ENCODE measurements around the gene ZBTB38. TPM values are rescaled to one million over a fixed set of nuclear protein-coding genes. Genes with fewer than 3 reads are reported as not detected.
A peak's percentile ranks its signal among the peaks of the same experiment; 100 is the strongest.

ZBTB38 gene
- total and polyA plus RNA-seq, 2 experiments from 2014 or later = 8.7 to 11.5 TPM

DNA sequence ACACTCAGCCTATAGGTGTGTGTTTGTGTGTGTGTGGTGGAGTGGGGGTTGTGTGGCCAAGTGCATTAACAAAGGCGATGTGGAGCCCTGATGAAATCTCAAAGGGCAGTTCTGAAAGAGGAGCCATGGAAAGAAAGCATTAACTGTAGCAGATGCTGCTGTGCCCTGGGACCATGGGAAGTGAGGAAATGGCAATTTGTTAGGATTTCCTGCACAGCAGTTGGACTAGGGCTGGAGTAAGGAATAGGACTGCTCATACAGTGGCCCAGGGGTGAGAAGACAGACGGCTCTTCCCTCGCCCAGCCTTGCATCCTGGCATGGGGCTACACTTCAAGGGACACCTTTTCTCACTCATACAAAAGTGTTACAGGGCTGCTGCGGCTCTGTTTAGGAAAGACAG lies 12.3 kb upstream of the ZBTB38 start:
- H3K36me3 ChIP-seq (ENCODE audit: insufficient read depth) = no peaks in the 10 kb centered on the region
- no peak for DNase-seq (ENCODE audit: low spot score)
- no peak overlapping the region for H3K4me3 ChIP-seq
- no peaks in the 10 kb centered on the region for H4K20me1 ChIP-seq (replicated peaks; ENCODE audit: insufficient read depth)
- no peaks in the 10 kb centered on the region for H3F3A ChIP-seq (replicated peaks; ENCODE audit: low read depth)
- 0 out of 2 replicates have a peak, but pooled peaks cover 6% of the 10 kb centered on the region for H3K9me2 ChIP-seq (ENCODE audit: insufficient read depth)
- H3K27ac ChIP-seq (ENCODE audit: low read depth) = no peak overlapping the region
- peaks cover 2% of the 10 kb centered on the region; the same call in 2 of the 3 replicates for H3K4me1 Mint-ChIP-seq
- no peak overlapping the region for H3K4me2 ChIP-seq
- no peaks in the 10 kb centered on the region for H3K4me1 ChIP-seq (ENCODE audit: insufficient read depth)
- no peaks in the 10 kb centered on the region for H3K36me3 Mint-ChIP-seq (ENCODE audit: low read depth)
- no peaks in the 10 kb centered on the region for H3K79me2 ChIP-seq (replicated peaks; ENCODE audit: insufficient read depth)
- no peak for TF ChIP-seq ZNF331 (CRISPR knock-in tag; IDR thresholded peaks at IDR 0.05; ENCODE audit: low read depth)
- TF ChIP-seq NANOG (IDR thresholded peaks at IDR 0.05; ENCODE audit: borderline replicate concordance) = no peak
- no peak for TF ChIP-seq POLR2AphosphoS5 (IDR thresholded peaks at IDR 0.05; ENCODE audit: low read depth)
- TF ChIP-seq, protein P1, sequence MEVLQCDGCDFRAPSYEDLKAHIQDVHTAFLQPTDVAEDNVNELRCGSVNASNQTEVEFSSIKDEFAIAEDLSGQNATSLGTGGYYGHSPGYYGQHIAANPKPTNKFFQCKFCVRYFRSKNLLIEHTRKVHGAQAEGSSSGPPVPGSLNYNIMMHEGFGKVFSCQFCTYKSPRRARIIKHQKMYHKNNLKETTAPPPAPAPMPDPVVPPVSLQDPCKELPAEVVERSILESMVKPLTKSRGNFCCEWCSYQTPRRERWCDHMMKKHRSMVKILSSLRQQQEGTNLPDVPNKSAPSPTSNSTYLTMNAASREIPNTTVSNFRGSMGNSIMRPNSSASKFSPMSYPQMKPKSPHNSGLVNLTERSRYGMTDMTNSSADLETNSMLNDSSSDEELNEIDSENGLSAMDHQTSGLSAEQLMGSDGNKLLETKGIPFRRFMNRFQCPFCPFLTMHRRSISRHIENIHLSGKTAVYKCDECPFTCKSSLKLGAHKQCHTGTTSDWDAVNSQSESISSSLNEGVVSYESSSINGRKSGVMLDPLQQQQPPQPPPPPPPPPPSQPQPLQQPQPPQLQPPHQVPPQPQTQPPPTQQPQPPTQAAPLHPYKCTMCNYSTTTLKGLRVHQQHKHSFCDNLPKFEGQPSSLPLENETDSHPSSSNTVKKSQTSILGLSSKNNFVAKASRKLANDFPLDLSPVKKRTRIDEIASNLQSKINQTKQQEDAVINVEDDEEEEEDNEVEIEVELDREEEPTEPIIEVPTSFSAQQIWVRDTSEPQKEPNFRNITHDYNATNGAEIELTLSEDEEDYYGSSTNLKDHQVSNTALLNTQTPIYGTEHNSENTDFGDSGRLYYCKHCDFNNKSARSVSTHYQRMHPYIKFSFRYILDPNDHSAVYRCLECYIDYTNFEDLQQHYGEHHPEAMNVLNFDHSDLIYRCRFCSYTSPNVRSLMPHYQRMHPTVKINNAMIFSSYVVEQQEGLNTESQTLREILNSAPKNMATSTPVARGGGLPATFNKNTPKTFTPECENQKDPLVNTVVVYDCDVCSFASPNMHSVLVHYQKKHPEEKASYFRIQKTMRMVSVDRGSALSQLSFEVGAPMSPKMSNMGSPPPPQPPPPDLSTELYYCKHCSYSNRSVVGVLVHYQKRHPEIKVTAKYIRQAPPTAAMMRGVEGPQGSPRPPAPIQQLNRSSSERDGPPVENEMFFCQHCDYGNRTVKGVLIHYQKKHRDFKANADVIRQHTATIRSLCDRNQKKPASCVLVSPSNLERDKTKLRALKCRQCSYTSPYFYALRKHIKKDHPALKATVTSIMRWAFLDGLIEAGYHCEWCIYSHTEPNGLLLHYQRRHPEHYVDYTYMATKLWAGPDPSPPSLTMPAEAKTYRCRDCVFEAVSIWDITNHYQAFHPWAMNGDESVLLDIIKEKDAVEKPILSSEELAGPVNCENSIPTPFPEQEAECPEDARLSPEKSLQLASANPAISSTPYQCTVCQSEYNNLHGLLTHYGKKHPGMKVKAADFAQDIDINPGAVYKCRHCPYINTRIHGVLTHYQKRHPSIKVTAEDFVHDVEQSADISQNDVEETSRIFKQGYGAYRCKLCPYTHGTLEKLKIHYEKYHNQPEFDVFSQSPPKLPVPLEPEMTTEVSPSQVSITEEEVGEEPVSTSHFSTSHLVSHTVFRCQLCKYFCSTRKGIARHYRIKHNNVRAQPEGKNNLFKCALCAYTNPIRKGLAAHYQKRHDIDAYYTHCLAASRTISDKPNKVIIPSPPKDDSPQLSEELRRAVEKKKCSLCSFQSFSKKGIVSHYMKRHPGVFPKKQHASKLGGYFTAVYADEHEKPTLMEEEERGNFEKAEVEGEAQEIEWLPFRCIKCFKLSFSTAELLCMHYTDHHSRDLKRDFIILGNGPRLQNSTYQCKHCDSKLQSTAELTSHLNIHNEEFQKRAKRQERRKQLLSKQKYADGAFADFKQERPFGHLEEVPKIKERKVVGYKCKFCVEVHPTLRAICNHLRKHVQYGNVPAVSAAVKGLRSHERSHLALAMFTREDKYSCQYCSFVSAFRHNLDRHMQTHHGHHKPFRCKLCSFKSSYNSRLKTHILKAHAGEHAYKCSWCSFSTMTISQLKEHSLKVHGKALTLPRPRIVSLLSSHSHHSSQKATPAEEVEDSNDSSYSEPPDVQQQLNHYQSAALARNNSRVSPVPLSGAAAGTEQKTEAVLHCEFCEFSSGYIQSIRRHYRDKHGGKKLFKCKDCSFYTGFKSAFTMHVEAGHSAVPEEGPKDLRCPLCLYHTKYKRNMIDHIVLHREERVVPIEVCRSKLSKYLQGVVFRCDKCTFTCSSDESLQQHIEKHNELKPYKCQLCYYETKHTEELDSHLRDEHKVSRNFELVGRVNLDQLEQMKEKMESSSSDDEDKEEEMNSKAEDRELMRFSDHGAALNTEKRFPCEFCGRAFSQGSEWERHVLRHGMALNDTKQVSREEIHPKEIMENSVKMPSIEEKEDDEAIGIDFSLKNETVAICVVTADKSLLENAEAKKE (CRISPR knock-in tag; IDR thresholded peaks at IDR 0.05) = no peak
- TF ChIP-seq, protein P2, sequence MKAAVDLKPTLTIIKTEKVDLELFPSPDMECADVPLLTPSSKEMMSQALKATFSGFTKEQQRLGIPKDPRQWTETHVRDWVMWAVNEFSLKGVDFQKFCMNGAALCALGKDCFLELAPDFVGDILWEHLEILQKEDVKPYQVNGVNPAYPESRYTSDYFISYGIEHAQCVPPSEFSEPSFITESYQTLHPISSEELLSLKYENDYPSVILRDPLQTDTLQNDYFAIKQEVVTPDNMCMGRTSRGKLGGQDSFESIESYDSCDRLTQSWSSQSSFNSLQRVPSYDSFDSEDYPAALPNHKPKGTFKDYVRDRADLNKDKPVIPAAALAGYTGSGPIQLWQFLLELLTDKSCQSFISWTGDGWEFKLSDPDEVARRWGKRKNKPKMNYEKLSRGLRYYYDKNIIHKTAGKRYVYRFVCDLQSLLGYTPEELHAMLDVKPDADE (IDR thresholded peaks at IDR 0.05) = no peak
- no peak for TF ChIP-seq STAT1 (IDR thresholded peaks at IDR 0.05; ENCODE audit: unreplicated experiment)
- no peak for TF ChIP-seq ZNF114 (CRISPR knock-in tag; IDR thresholded peaks at IDR 0.05)
- TF ChIP-seq JUNB (IDR thresholded peaks at IDR 0.05; ENCODE audit: unreplicated experiment) = no peak
- TF ChIP-seq EZH2phosphoT487 (IDR thresholded peaks at IDR 0.05; ENCODE audit: unreplicated experiment) = no peak
- no peak for TF ChIP-seq CREB1 (CRISPR knock-in tag; IDR thresholded peaks at IDR 0.05; ENCODE audit: low read depth)
- TF ChIP-seq, protein P3, sequence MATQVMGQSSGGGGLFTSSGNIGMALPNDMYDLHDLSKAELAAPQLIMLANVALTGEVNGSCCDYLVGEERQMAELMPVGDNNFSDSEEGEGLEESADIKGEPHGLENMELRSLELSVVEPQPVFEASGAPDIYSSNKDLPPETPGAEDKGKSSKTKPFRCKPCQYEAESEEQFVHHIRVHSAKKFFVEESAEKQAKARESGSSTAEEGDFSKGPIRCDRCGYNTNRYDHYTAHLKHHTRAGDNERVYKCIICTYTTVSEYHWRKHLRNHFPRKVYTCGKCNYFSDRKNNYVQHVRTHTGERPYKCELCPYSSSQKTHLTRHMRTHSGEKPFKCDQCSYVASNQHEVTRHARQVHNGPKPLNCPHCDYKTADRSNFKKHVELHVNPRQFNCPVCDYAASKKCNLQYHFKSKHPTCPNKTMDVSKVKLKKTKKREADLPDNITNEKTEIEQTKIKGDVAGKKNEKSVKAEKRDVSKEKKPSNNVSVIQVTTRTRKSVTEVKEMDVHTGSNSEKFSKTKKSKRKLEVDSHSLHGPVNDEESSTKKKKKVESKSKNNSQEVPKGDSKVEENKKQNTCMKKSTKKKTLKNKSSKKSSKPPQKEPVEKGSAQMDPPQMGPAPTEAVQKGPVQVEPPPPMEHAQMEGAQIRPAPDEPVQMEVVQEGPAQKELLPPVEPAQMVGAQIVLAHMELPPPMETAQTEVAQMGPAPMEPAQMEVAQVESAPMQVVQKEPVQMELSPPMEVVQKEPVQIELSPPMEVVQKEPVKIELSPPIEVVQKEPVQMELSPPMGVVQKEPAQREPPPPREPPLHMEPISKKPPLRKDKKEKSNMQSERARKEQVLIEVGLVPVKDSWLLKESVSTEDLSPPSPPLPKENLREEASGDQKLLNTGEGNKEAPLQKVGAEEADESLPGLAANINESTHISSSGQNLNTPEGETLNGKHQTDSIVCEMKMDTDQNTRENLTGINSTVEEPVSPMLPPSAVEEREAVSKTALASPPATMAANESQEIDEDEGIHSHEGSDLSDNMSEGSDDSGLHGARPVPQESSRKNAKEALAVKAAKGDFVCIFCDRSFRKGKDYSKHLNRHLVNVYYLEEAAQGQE (IDR thresholded peaks at IDR 0.05; ENCODE audit: unreplicated experiment) = no peak
- TF ChIP-seq, protein P4, sequence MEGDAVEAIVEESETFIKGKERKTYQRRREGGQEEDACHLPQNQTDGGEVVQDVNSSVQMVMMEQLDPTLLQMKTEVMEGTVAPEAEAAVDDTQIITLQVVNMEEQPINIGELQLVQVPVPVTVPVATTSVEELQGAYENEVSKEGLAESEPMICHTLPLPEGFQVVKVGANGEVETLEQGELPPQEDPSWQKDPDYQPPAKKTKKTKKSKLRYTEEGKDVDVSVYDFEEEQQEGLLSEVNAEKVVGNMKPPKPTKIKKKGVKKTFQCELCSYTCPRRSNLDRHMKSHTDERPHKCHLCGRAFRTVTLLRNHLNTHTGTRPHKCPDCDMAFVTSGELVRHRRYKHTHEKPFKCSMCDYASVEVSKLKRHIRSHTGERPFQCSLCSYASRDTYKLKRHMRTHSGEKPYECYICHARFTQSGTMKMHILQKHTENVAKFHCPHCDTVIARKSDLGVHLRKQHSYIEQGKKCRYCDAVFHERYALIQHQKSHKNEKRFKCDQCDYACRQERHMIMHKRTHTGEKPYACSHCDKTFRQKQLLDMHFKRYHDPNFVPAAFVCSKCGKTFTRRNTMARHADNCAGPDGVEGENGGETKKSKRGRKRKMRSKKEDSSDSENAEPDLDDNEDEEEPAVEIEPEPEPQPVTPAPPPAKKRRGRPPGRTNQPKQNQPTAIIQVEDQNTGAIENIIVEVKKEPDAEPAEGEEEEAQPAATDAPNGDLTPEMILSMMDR (conservative IDR thresholded peaks at IDR 0.05; ENCODE audit: low read depth in 2 of 2) = no peak
- no peak for TF ChIP-seq EZH2 (IDR thresholded peaks at IDR 0.05; ENCODE audit: low read depth, unreplicated experiment)
- H3K27me3 ChIP-seq (ENCODE audit: insufficient read depth) = no peaks in the 10 kb centered on the region
- H2AFZ ChIP-seq = 0 out of 2 replicates have a peak overlapping the region, but pooled peaks have one; percentile 63
- no peak for ATAC-seq
- H3K9me3 Mint-ChIP-seq = no peaks in the 10 kb centered on the region
- no peak overlapping the region for H3K27ac Mint-ChIP-seq
- H3K4me3 Mint-ChIP-seq = no peak overlapping the region
- H3K27me3 Mint-ChIP-seq (ENCODE audit: insufficient read depth, low read depth, poor library complexity) = peaks cover 4% of the 10 kb centered on the region

All from GM23338 (cell line).